Measurements from ENCODE around the gene PARD3. TPM values are rescaled to one million over a fixed set of nuclear protein-coding genes. Genes with fewer than 3 reads are reported as not detected.

The PARD3 gene
- total RNA-seq, 2 donors from 2014 or later = 41.7 to 48.8 TPM

GRCh38 chr10:34426041-34426440, 389.1 kb downstream of the PARD3 start:
- H3K4me1 ChIP-seq = no peaks in the 10 kb centered on the region
- no peak overlapping the region for H3K27ac ChIP-seq
- H3K4me3 ChIP-seq = no peak overlapping the region
- H3K9me3 ChIP-seq = no peaks in the 10 kb centered on the region
- no peaks in the 10 kb centered on the region for H3K36me3 ChIP-seq
- no peak overlapping the region for H3K9ac ChIP-seq (ENCODE audit: low read depth in 2 of 2, low read length in 2 of 2)
- no peak for DNase-seq
- intact Hi-C loops (cut with DNase I) = no loop called here
- no peaks in the 10 kb centered on the region for H3K27me3 ChIP-seq
- no peak for TF ChIP-seq CTCF (IDR thresholded peaks at IDR 0.05)

GRCh38 chr10:34423673-34424625, 391.1 kb downstream of the PARD3 start:
- H3K9ac ChIP-seq (ENCODE audit: low read depth in 2 of 2, low read length in 2 of 2) = no peak overlapping the region
- H3K4me1 ChIP-seq = no peaks in the 10 kb centered on the region
- no peak overlapping the region for H3K4me3 ChIP-seq
- no peaks in the 10 kb centered on the region for H3K27me3 ChIP-seq
- intact Hi-C loops (cut with DNase I) = no loop called here
- H3K9me3 ChIP-seq = no peaks in the 10 kb centered on the region
- no peak for DNase-seq
- no peak overlapping the region for H3K27ac ChIP-seq
- no peaks in the 10 kb centered on the region for H3K36me3 ChIP-seq
- no peak for TF ChIP-seq CTCF (IDR thresholded peaks at IDR 0.05)

GRCh38 chr10:34420795-34421194, 394.3 kb downstream of the PARD3 start:
- intact Hi-C loops (cut with DNase I) = no loop called here
- Histone ChIP-seq H3K4me3 (no peak overlapping the region), H3K27me3 (no peaks in the 10 kb centered on the region), H3K4me1 (no peaks in the 10 kb centered on the region), H3K36me3 (no peaks in the 10 kb centered on the region), H3K27ac (no peak overlapping the region), H3K9me3 (no peaks in the 10 kb centered on the region), H3K9ac (ENCODE audit: low read depth in 2 of 2, low read length in 2 of 2) (no peak overlapping the region)
- TF ChIP-seq CTCF (IDR thresholded peaks at IDR 0.05) = no peak
- no peak for DNase-seq

- intact Hi-C loops (cut with DNase I) = no loop called here
- no peaks in the 10 kb centered on the region for H3K9me3 ChIP-seq
- H3K4me1 ChIP-seq = no peaks in the 10 kb centered on the region
- H3K36me3 ChIP-seq = no peaks in the 10 kb centered on the region
- H3K4me3 ChIP-seq = no peak overlapping the region
- no peak for DNase-seq
- no peaks in the 10 kb centered on the region for H3K27me3 ChIP-seq
- no peak for TF ChIP-seq CTCF (IDR thresholded peaks at IDR 0.05)
- no peak overlapping the region for H3K9ac ChIP-seq (ENCODE audit: low read depth in 2 of 2, low read length in 2 of 2)
- H3K27ac ChIP-seq = no peak overlapping the region
These were observed 394.8 kb downstream of the PARD3 start for GRCh38 chr10:34420273-34420672.

- no peaks in the 10 kb centered on the region for H3K36me3 ChIP-seq
- intact Hi-C loops (cut with DNase I) = no loop called here
- H3K9me3 ChIP-seq = no peaks in the 10 kb centered on the region
- no peak for TF ChIP-seq CTCF (IDR thresholded peaks at IDR 0.05)
- H3K4me3 ChIP-seq = no peak overlapping the region
- H3K27me3 ChIP-seq = no peaks in the 10 kb centered on the region
- DNase-seq = no peak
- H3K9ac ChIP-seq (ENCODE audit: low read depth in 2 of 2, low read length in 2 of 2) = no peak overlapping the region
- H3K4me1 ChIP-seq = no peaks in the 10 kb centered on the region
- no peak overlapping the region for H3K27ac ChIP-seq
These were observed 400.1 kb downstream of the PARD3 start for GRCh38 chr10:34415039-34415438.

Measured in colonic mucosa (tissue), 4 donors.